A673 (cell line): ENCODE results near the gene LCE5A.

ENCODE experiments used
- CTCF ChIP-seq: fragments of 300-800, 200-600 bp; sonication (generic); conservative IDR thresholded peaks from 2 replicates; pipeline ENCODE4 v1.5.1; 2017; ENCODE audit warnings: low read depth, mild to moderate bottlenecking, antibody characterized with exemption, low read length, moderate library complexity, mixed read lengths
- EZH2 ChIP-seq: fragments of 200-600 bp; sonication (generic); IDR thresholded peaks from 2 replicates; pipeline ENCODE4 v1.6.1; 2017; ENCODE audit warnings: borderline replicate concordance, low read depth, mild to moderate bottlenecking, mixed read lengths, antibody characterized with exemption, low read length; ENCODE audit not compliant: poor library complexity, severe bottlenecking

- TF ChIP-seq CTCF: no peak
- TF ChIP-seq EZH2: no peak
Measured at GRCh38 chr1:152481869-152482664, 28.5 kb upstream of the LCE5A start.
